T-cell (primary cell): ENCODE data around the gene ZNF775. TPM values are rescaled to one million over a fixed set of nuclear protein-coding genes. Genes with fewer than 3 reads are reported as not detected.

Experiments
- ATAC-seq, 4 experiments: fragments of 200-7000 bp in 3 of 4; fragments of 150-1000 bp in 1 of 4; cut with Tn5 transposase; replicated peaks in 1 of 4; 1 replicate in 3 of 4; 2 replicates in 1 of 4; pipeline ENCODE4 v1.10.0; 2021; ENCODE audit warnings: moderate library complexity in 3 of 4, mild to moderate bottlenecking in 2 of 4, moderate number of reproducible peaks in 1 of 4
- CTCF ChIA-PET, 2 donors: fragments of 300-600 bp; sonication (Branson Sonifier 250); formaldehyde crosslinking; loops; one replicate each; lab custom pipeline; 2022; ENCODE audit warnings: antibody characterized with exemption in 2 of 2; lab: Charles Lee
- POLR2A ChIA-PET, 2 donors: fragments of 300-600 bp; sonication (Branson Sonifier 250); formaldehyde crosslinking; loops; one replicate each; lab custom pipeline; 2022; ENCODE audit warnings: antibody characterized with exemption in 2 of 2; lab: Charles Lee
- DNase-seq, 35 experiments: peaks; one replicate each; pipeline versions ENCODE4 v3.0.0 to v3.0.0-alpha.2; 2013 to 2023
- H3K27ac ChIP-seq: one replicate; pipeline ENCODE4 v1.5.1; 2013; ENCODE audit warnings: low read length
- H3K27me3 ChIP-seq, 2 experiments: replicated peaks in 1 of 2; 1 replicate in 1 of 2; 2 replicates in 1 of 2; pipeline versions ENCODE4 v1.6.1 to v1.7.0; 2013; ENCODE audit warnings: low read length in 1 of 2, mixed read lengths in 1 of 2; ENCODE audit not compliant: control insufficient read depth in 2 of 2, insufficient read depth in 2 of 2; ENCODE audit errors: extremely low read depth in 1 of 2
- H3K36me3 ChIP-seq, 2 donors: 1 replicate in 1 of 2; 2 replicates in 1 of 2; pipeline versions ENCODE4 v1.6.1 to v1.7.0; 2013; ENCODE audit warnings: low read length in 1 of 2; ENCODE audit not compliant: control insufficient read depth in 2 of 2, insufficient read depth in 1 of 2; ENCODE audit errors: extremely low read depth in 1 of 2
- H3K4me1 ChIP-seq, 2 experiments: 1 replicate in 1 of 2; 2 replicates in 1 of 2; pipeline versions ENCODE4 v1.6.1 to v1.7.0; 2013; ENCODE audit warnings: low read length in 2 of 2, mixed read lengths in 1 of 2; ENCODE audit not compliant: insufficient read depth in 2 of 2, control insufficient read depth in 1 of 2; ENCODE audit errors: extremely low read depth in 1 of 2
- H3K4me3 ChIP-seq, 2 donors: 1 replicate in 1 of 2; 2 replicates in 1 of 2; pipeline versions ENCODE4 v1.5.1 to v1.7.0; 2013; ENCODE audit warnings: mild to moderate bottlenecking in 2 of 2, low read length in 1 of 2, moderate library complexity in 1 of 2; ENCODE audit not compliant: control insufficient read depth in 1 of 2; ENCODE audit errors: extremely low read depth in 1 of 2
- H3K9me3 ChIP-seq: 2 replicates; pipeline ENCODE4 v1.7.0; 2013
- H3K27ac Mint-ChIP-seq, 2 donors: one replicate each; pipeline ENCODE4 v1.8.0; 2020 to 2021; ENCODE audit warnings: mild to moderate bottlenecking in 2 of 2, mixed read lengths in 2 of 2
- H3K27me3 Mint-ChIP-seq, 2 donors: one replicate each; pipeline ENCODE4 v1.8.0; 2021 to 2022; ENCODE audit warnings: mixed read lengths in 2 of 2
- H3K36me3 Mint-ChIP-seq: one replicate; pipeline ENCODE4 v1.8.0; 2021; ENCODE audit warnings: mixed read lengths
- H3K4me1 Mint-ChIP-seq, 3 donors: one replicate each; pipeline ENCODE4 v1.8.0; 2020 to 2022; ENCODE audit warnings: mixed read lengths in 3 of 3, mild to moderate bottlenecking in 1 of 3
- H3K4me3 Mint-ChIP-seq, 3 donors: one replicate each; pipeline ENCODE4 v1.8.0; 2020 to 2022; ENCODE audit warnings: mild to moderate bottlenecking in 3 of 3, mixed read lengths in 3 of 3, moderate library complexity in 3 of 3
- H3K9me3 Mint-ChIP-seq, 3 donors: one replicate each; pipeline ENCODE4 v1.8.0; 2020 to 2022; ENCODE audit warnings: mixed read lengths in 3 of 3
- whole genome bisulfite sequencing: methylation state at CpG from one replicate; pipeline ENCODE4 v1.1.5; 2013; ENCODE audit warnings: missing lambda C conversion rate; ENCODE audit not compliant: insufficient coverage; 5-methylcytosine and 5-hydroxymethylcytosine counted together
- total RNA-seq, 35 experiments: library from RNA in 6 of 35; stranded (reverse) in 6 of 35; fragments of 120-200 nt in 1 of 35; gene quantifications; one replicate each; pipeline versions ENCODE4 v1.2.1 to v1.2.4 and lab custom pipeline; 2013 to 2026

The ZNF775 gene
- total RNA-seq, 5 donors from 2014 or later (not counting 1 experiment from before 2014, with no cell fraction given), result 1.9 to 8.6 (median 6.3) TPM

GRCh38 chr7:150434240-150434639, 55.1 kb downstream of the ZNF775 start:
- peaks cover 10 to 24% (median 13%) of the 10 kb centered on the region in 3 donors for H3K4me1 Mint-ChIP-seq
- Histone ChIP-seq H3K27ac (no peak overlapping the region), H3K9me3 (no peaks in the 10 kb centered on the region), H3K4me1 (peaks cover 0 to 4% of the 10 kb centered on the region in 2 experiments), H3K4me3 (no peak overlapping the region), H3K36me3 (no peaks in the 10 kb centered on the region), H3K27me3 (peaks cover 0 to 4% of the 10 kb centered on the region in 2 experiments)
- H3K36me3 Mint-ChIP-seq, result no peaks in the 10 kb centered on the region
- ATAC-seq, result no peak
- no peak overlapping the region for H3K27ac Mint-ChIP-seq
- H3K9me3 Mint-ChIP-seq, result no peaks in the 10 kb centered on the region
- H3K27me3 Mint-ChIP-seq, result peaks cover 4 to 5% of the 10 kb centered on the region in 2 donors
- no peak overlapping the region for H3K4me3 Mint-ChIP-seq
- ChIA-PET POLR2A (interaction anchor here in 1 of 2 donors (0.5 kb wide), 1 partner anchor 8 kb away, joined by 4 read pairs; no protein-coding TSS in a partner anchor), CTCF (no interaction called here)
- no peak for DNase-seq
- 83% methylated on average over 3 of the region's 8 CpGs for WGBS

- no peak overlapping the region for H3K27ac Mint-ChIP-seq
- DNase-seq (no peak), ATAC-seq (no peak)
- no peaks in the 10 kb centered on the region for H3K36me3 Mint-ChIP-seq
- Histone ChIP-seq H3K27ac (no peak overlapping the region), H3K4me3 (no peak overlapping the region), H3K27me3 (peaks cover 0 to 2% of the 10 kb centered on the region in 2 experiments), H3K9me3 (no peaks in the 10 kb centered on the region), H3K4me1 (peaks cover 0 to 4% of the 10 kb centered on the region in 2 experiments), H3K36me3 (no peaks in the 10 kb centered on the region)
- H3K9me3 Mint-ChIP-seq, result no peaks in the 10 kb centered on the region
- peaks cover 1 to 5% of the 10 kb centered on the region in 2 donors for H3K27me3 Mint-ChIP-seq
- H3K4me1 Mint-ChIP-seq, result peaks cover 16 to 32% (median 21%) of the 10 kb centered on the region in 3 donors
- ChIA-PET CTCF (interaction anchor here in 1 of 2 donors (0.7 kb wide), 1 partner anchor 11 kb away, joined by 3 read pairs; no protein-coding TSS in a partner anchor), POLR2A (interaction anchor here in 1 of 2 donors (0.5 kb wide), 1 partner anchor 9 kb away, joined by 4 read pairs; no protein-coding TSS in a partner anchor)
- 85% methylated on average over 2 of the region's 4 CpGs for WGBS
- no peak overlapping the region for H3K4me3 Mint-ChIP-seq
Measured at GRCh38 chr7:150435047-150435389, 55.9 kb downstream of the ZNF775 start.

- Mint-ChIP-seq H3K9me3 (no peaks in the 10 kb centered on the region), H3K4me1 (peaks cover 21 to 37% (median 23%) of the 10 kb centered on the region in 3 donors), H3K27me3 (peaks cover 1 to 5% of the 10 kb centered on the region in 2 donors), H3K36me3 (no peaks in the 10 kb centered on the region), H3K4me3 (no peak overlapping the region), H3K27ac (peak overlapping the region in 1 of 2 donors; percentile 37)
- Histone ChIP-seq H3K27me3 (no peaks in the 10 kb centered on the region), H3K4me1 (peaks cover 0 to 4% of the 10 kb centered on the region in 2 experiments), H3K9me3 (no peaks in the 10 kb centered on the region), H3K4me3 (no peak overlapping the region), H3K36me3 (no peaks in the 10 kb centered on the region), H3K27ac (no peak overlapping the region)
- DNase-seq, result peak in 1 of 35 experiments; percentile 36
- CTCF ChIA-PET, result interaction anchor here in 1 of 2 donors (0.7 kb wide), 1 partner anchor 10 kb away, joined by 3 read pairs; no protein-coding TSS in a partner anchor
- 56% methylated on average over 3 of the region's 8 CpGs for WGBS
- POLR2A ChIA-PET, result no interaction called here
- ATAC-seq, result peak in 2 of 4 experiments; percentile 16 to 29
Measured at GRCh38 chr7:150435390-150436073, 56.4 kb downstream of the ZNF775 start.

GRCh38 chr7:150439967-150440366, 60.8 kb downstream of the ZNF775 start:
- Mint-ChIP-seq H3K27me3 (no peaks in the 10 kb centered on the region), H3K4me3 (no peak overlapping the region), H3K9me3 (peaks cover 0 to 13% (median 4%) of the 10 kb centered on the region in 3 donors), H3K27ac (peak overlapping the region in 1 of 2 donors; percentile 1), H3K4me1 (peaks cover 13 to 21% (median 13%) of the 10 kb centered on the region in 3 donors), H3K36me3 (no peaks in the 10 kb centered on the region)
- Histone ChIP-seq H3K27ac (no peak overlapping the region), H3K9me3 (no peaks in the 10 kb centered on the region), H3K4me1 (peaks cover 0 to 2% of the 10 kb centered on the region in 2 experiments), H3K4me3 (no peak overlapping the region), H3K27me3 (no peaks in the 10 kb centered on the region), H3K36me3 (no peaks in the 10 kb centered on the region)
- ATAC-seq (peak in 3 of 4 experiments; percentile 36 to 44 (median 40)), DNase-seq (no peak)
- ChIA-PET CTCF (interaction anchor here (0.8 to 1.2 kb wide), 2 partner anchors 33 to 317 kb away, joined by 3 to 4 read pairs; no protein-coding TSS in a partner anchor), POLR2A (no interaction called here)
- WGBS, result no CpG with 5 or more reads among the region's 2 CpGs

- Histone ChIP-seq H3K27ac (no peak overlapping the region), H3K4me1 (peaks cover 0 to 15% of the 10 kb centered on the region in 2 experiments), H3K4me3 (no peak overlapping the region), H3K9me3 (no peaks in the 10 kb centered on the region), H3K36me3 (no peaks in the 10 kb centered on the region), H3K27me3 (no peaks in the 10 kb centered on the region)
- H3K4me1 Mint-ChIP-seq, result peaks cover 17 to 22% (median 17%) of the 10 kb centered on the region in 3 donors
- no peak overlapping the region for H3K27ac Mint-ChIP-seq
- no peak for DNase-seq
- no peak for ATAC-seq
- no peaks in the 10 kb centered on the region for H3K36me3 Mint-ChIP-seq
- peaks cover 0 to 13% (median 4%) of the 10 kb centered on the region in 3 donors for H3K9me3 Mint-ChIP-seq
- ChIA-PET CTCF (no interaction called here), POLR2A (no interaction called here)
- H3K4me3 Mint-ChIP-seq, result no peak overlapping the region
- no peaks in the 10 kb centered on the region for H3K27me3 Mint-ChIP-seq
Measured at GRCh38 chr7:150441524-150441923, 62.4 kb downstream of the ZNF775 start.

GRCh38 chr7:150442811-150443210, 63.7 kb downstream of the ZNF775 start:
- DNase-seq (no peak), ATAC-seq (no peak)
- no peaks in the 10 kb centered on the region for H3K9me3 ChIP-seq
- Mint-ChIP-seq H3K4me1 (peaks cover 25 to 35% (median 28%) of the 10 kb centered on the region in 3 donors), H3K9me3 (peaks cover 0 to 13% (median 4%) of the 10 kb centered on the region in 3 donors), H3K27me3 (no peaks in the 10 kb centered on the region), H3K4me3 (no peak overlapping the region), H3K36me3 (no peaks in the 10 kb centered on the region), H3K27ac (no peak overlapping the region)
- POLR2A ChIA-PET, result no interaction called here
- H3K27ac ChIP-seq, result no peak overlapping the region
- WGBS, result 95% methylated on average over 20 of the region's 20 CpGs
- H3K4me1 ChIP-seq, result peaks cover 4 to 25% of the 10 kb centered on the region in 2 experiments
- H3K4me3 ChIP-seq, result no peak overlapping the region
- CTCF ChIA-PET, result no interaction called here
- no peaks in the 10 kb centered on the region for H3K36me3 ChIP-seq
- no peaks in the 10 kb centered on the region for H3K27me3 ChIP-seq
